LNCaP clone FGC (cell line): ENCODE results near the gene HMCES.
A peak's percentile ranks its signal among the peaks of the same experiment; 100 is the strongest.

ENCODE experiments used
- DNase-seq: peaks from one replicate; pipeline ENCODE4 v3.0.0-alpha.2; 2011; ENCODE audit warnings: low read depth
- H3K4me3 ChIP-seq: 2 replicates; pipeline ENCODE4 v1.5.1; 2011; ENCODE audit warnings: mild to moderate bottlenecking, low read depth, low read length, control low read depth
- CTCF ChIP-seq: IDR thresholded peaks from 2 replicates; pipeline ENCODE4 v1.5.1; 2012; ENCODE audit warnings: mild to moderate bottlenecking; ENCODE audit not compliant: control insufficient read depth, insufficient read depth; ENCODE audit errors: extremely low read depth

Gene HMCES

GRCh38 chr3:129341331-129342141 is 62.9 kb downstream of the HMCES start:
- no peak overlapping the region for H3K4me3 ChIP-seq
- TF ChIP-seq CTCF: no peak
- DNase-seq: no peak

- H3K4me3 ChIP-seq: no peak overlapping the region
- DNase-seq: no peak
- 0 out of 2 replicates have a peak, but pooled peaks have one; percentile 13 for TF ChIP-seq CTCF
Observed at GRCh38 chr3:129343643-129344360, 65.1 kb downstream of the HMCES start.

GRCh38 chr3:129344540-129345220 is 66.0 kb downstream of the HMCES start:
- DNase-seq: no peak
- no peak overlapping the region for H3K4me3 ChIP-seq

GRCh38 chr3:129345281-129345680 is 66.6 kb downstream of the HMCES start:
- TF ChIP-seq CTCF: no peak
- no peak for DNase-seq
- H3K4me3 ChIP-seq: no peak overlapping the region

More at GRCh38 chr3:129344540-129345220, 66.0 kb downstream of the HMCES start:
- TF ChIP-seq CTCF: no peak

- TF ChIP-seq CTCF: no peak
- no peak overlapping the region for H3K4me3 ChIP-seq
- DNase-seq: no peak
Observed at GRCh38 chr3:129345971-129346370, 67.3 kb downstream of the HMCES start.

- TF ChIP-seq CTCF: no peak
- H3K4me3 ChIP-seq: no peak overlapping the region
- DNase-seq: no peak
Observed at GRCh38 chr3:129346695-129347457, 68.2 kb downstream of the HMCES start.
